A549 (cell line): ENCODE measurements around the gene S100A4.

ENCODE experiments used
- CTCF ChIP-seq: fragments of >200 bp; sonication (Bioruptor Twin); formaldehyde crosslinking; IDR thresholded peaks from 3 replicates; pipeline ENCODE4 v1.5.1; 2016
- EP300 ChIP-seq, 2 experiments: fragments of >200 bp; sonication (Bioruptor Twin); formaldehyde crosslinking; IDR thresholded peaks; 2 replicates in 1 of 2; 3 replicates in 1 of 2; pipeline ENCODE4 v1.6.1; 2016 to 2017
- POLR2AphosphoS2 ChIP-seq: conservative IDR thresholded peaks from 2 replicates; pipeline ENCODE4 v1.6.1; 2012; ENCODE audit warnings: low read length, improper control_type of control experiment, inconsistent platforms

- TF ChIP-seq CTCF (no peak), EP300 (IDR thresholded peaks at IDR 0.05) (no peak), POLR2AphosphoS2 (no peak)
These were observed 2.5 kb downstream of the S100A4 start for GRCh38 chr1:153542956-153543711.
